BJ (cell line): ENCODE data around the gene SLC48A1. TPM values are rescaled to one million over a fixed set of nuclear protein-coding genes. Genes with fewer than 3 reads are reported as not detected.

Source experiments
- CTCF ChIA-PET: fragments of 350-600 bp; formaldehyde crosslinking; extraction: SDS; loops from one replicate; lab custom pipeline; 2021; ENCODE audit warnings: antibody characterized with exemption, inconsistent platforms; lab: Yijun Ruan, JAX
- POLR2A ChIA-PET: fragments of 300-600 bp; sonication (Branson Sonifier 250); formaldehyde crosslinking; extraction: SDS; loops from one replicate; lab custom pipeline; 2021; ENCODE audit warnings: antibody characterized with exemption; lab: Charles Lee
- DNase-seq: peaks from one replicate; pipeline ENCODE4 v3.0.0-alpha.2; 2011; ENCODE audit warnings: low read depth
- H3K27me3 ChIP-seq: 2 replicates; pipeline ENCODE4 v1.6.0; 2011; ENCODE audit warnings: low read length; ENCODE audit not compliant: control insufficient read depth, insufficient read depth
- H3K36me3 ChIP-seq: 2 replicates; pipeline ENCODE4 v1.5.1; 2011; ENCODE audit warnings: low read length; ENCODE audit not compliant: control insufficient read depth, insufficient read depth
- H3K4me3 ChIP-seq: 2 replicates; pipeline ENCODE4 v1.5.1; 2011; ENCODE audit warnings: low read depth, mild to moderate bottlenecking, control low read depth, low read length
- CTCF ChIP-seq: IDR thresholded peaks from 2 replicates; pipeline ENCODE4 v1.5.1; 2011; ENCODE audit warnings: low read depth, mild to moderate bottlenecking, control low read depth, inconsistent platforms, low read length, moderate library complexity; ENCODE audit not compliant: insufficient read depth
- polyA plus RNA-seq: library from polyadenylated mRNA; depleted of rRNA; stranded (reverse); fragments of >200 nt; gene quantifications from 2 replicates; pipeline ENCODE4 v1.2.3, GENCODE V29; 2011

The SLC48A1 gene
- polyA plus RNA-seq, 1 experiment: 16.6 TPM

- Histone ChIP-seq H3K36me3 (peaks cover 85% of the 10 kb centered on the region), H3K4me3 (no peak overlapping the region), H3K27me3 (no peaks in the 10 kb centered on the region)
- POLR2A ChIA-PET: no interaction called here
- TF ChIP-seq CTCF: no peak
- DNase-seq: no peak
- CTCF ChIA-PET: interaction anchor here (1.4 to 7.4 kb wide), 5 partner anchors 10 to 48 kb away, joined by 3 to 59 read pairs (median 8); no protein-coding TSS in a partner anchor
Observed at GRCh38 chr12:47789712-47790489, 16.9 kb downstream of the SLC48A1 start.

GRCh38 chr12:47790676-47791350 is 17.8 kb downstream of the SLC48A1 start:
- TF ChIP-seq CTCF: no peak
- no peak for DNase-seq
- Histone ChIP-seq H3K36me3 (peaks cover 83% of the 10 kb centered on the region), H3K4me3 (no peak overlapping the region), H3K27me3 (no peaks in the 10 kb centered on the region)
- ChIA-PET CTCF (interaction anchor here (0.8 to 7.4 kb wide), 5 partner anchors 11 to 48 kb away, joined by 3 to 59 read pairs (median 8); no protein-coding TSS in a partner anchor), POLR2A (no interaction called here)

GRCh38 chr12:47791351-47791746 is 18.3 kb downstream of the SLC48A1 start:
- POLR2A ChIA-PET: no interaction called here
- Histone ChIP-seq H3K36me3 (peaks cover 81% of the 10 kb centered on the region), H3K4me3 (no peak overlapping the region), H3K27me3 (no peaks in the 10 kb centered on the region)
- no peak for DNase-seq
- CTCF ChIA-PET: interaction anchor here (0.8 to 7.4 kb wide), 3 partner anchors 11 to 49 kb away, joined by 3 to 59 read pairs (median 49); no protein-coding TSS in a partner anchor
- no peak for TF ChIP-seq CTCF

- Histone ChIP-seq H3K27me3 (no peaks in the 10 kb centered on the region), H3K4me3 (no peak overlapping the region), H3K36me3 (peaks cover 79% of the 10 kb centered on the region)
- ChIA-PET CTCF (interaction anchor here (0.8 to 7.4 kb wide), 5 partner anchors 12 to 50 kb away, joined by 3 to 59 read pairs (median 6); no protein-coding TSS in a partner anchor), POLR2A (no interaction called here)
- DNase-seq: no peak
- TF ChIP-seq CTCF: no peak
Observed at GRCh38 chr12:47791874-47792273, 18.8 kb downstream of the SLC48A1 start.
